Epidermal melanocyte (primary cell): ENCODE data around the gene TRAPPC8.

ENCODE experiments used
- DNase-seq: peaks from one replicate; pipeline ENCODE4 v3.0.0; 2011; ENCODE audit warnings: low spot score; ENCODE audit not compliant: insufficient read length

TRAPPC8 gene

GRCh38 chr18:31798399-31798798, 144.5 kb downstream of the TRAPPC8 start:
- DNase-seq, result no peak

- DNase-seq, result no peak
Observed at GRCh38 chr18:31795747-31796146, 147.2 kb downstream of the TRAPPC8 start.

- DNase-seq, result no peak
Observed at GRCh38 chr18:31793531-31793930, 149.4 kb downstream of the TRAPPC8 start.

- no peak for DNase-seq
Observed at GRCh38 chr18:31792580-31792911, 150.4 kb downstream of the TRAPPC8 start.

GRCh38 chr18:31791817-31792579, 150.9 kb downstream of the TRAPPC8 start:
- DNase-seq, result no peak

- DNase-seq, result no peak
Observed at GRCh38 chr18:31789409-31789808, 153.5 kb downstream of the TRAPPC8 start.

- no peak for DNase-seq
Observed at GRCh38 chr18:31783059-31783458, 159.9 kb downstream of the TRAPPC8 start.
